CD4-positive, alpha-beta T cell treated with Interleukin-21 for 1 hour (primary cell): ENCODE data around the gene SNRPD2.
"Not testable (repeated sequence)": the region's sequence is repeated elsewhere in the genome, so short reads cannot be mapped to it uniquely, and the experiment has no call there.

Experiments used
- DNase-seq: peaks from one replicate; pipeline ENCODE4 v3.0.0-alpha.2; 2020

SNRPD2 gene

DNA sequence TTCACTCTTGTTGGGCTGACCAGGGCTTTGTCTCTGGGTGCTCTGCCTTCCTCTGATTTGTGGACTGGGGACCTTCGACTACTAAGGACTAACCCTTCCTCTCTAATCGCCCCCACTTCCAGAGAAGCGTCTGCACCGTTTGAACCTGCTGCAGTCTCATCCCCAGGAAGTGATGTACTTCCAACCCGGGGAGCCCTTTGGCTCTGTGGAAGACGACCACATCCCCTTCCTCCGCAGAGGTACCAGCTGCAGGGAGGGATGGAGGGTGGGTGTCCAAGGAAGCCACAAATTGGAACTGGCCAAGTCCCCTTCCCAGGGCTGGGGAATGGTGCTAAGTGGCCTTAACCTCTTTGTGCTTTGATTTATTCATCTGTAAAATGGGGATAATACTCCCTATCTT lies 9.9 kb upstream of the SNRPD2 start:
- no peak for DNase-seq

DNA sequence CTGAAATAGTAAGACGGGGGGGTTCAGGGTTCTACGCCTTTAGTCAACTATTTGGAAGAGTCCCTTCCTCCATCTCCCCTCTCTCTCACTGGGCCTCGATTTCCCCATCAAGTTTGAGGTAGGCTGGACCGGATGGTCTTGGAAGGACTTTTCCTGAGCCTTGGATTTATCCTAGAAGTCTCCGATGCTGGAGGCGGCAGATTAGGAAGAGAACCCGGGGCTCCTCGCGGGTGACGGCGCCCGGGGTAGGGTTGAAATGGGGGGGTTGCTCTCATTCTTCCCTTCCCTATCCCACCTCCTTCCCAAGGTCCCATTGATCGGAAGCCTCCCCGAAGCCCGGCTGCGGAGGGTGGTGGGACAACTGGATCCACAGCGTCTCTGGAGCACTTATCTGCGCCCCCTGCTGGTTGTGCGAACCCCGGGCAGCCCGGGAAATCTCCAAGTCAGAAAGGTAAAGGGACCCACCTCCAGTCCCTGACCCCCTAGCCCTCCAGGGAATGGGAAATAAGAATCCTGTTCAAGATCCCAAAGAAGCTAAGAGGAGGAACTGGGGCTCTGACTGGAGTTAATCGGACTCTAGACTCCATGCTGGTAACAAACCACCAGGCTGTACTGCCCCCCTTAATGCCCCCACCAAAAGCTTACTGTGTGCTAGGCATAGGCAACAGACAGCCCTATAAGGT lies 1.5 kb upstream of the SNRPD2 start:
- peak; percentile 68 for DNase-seq

DNA sequence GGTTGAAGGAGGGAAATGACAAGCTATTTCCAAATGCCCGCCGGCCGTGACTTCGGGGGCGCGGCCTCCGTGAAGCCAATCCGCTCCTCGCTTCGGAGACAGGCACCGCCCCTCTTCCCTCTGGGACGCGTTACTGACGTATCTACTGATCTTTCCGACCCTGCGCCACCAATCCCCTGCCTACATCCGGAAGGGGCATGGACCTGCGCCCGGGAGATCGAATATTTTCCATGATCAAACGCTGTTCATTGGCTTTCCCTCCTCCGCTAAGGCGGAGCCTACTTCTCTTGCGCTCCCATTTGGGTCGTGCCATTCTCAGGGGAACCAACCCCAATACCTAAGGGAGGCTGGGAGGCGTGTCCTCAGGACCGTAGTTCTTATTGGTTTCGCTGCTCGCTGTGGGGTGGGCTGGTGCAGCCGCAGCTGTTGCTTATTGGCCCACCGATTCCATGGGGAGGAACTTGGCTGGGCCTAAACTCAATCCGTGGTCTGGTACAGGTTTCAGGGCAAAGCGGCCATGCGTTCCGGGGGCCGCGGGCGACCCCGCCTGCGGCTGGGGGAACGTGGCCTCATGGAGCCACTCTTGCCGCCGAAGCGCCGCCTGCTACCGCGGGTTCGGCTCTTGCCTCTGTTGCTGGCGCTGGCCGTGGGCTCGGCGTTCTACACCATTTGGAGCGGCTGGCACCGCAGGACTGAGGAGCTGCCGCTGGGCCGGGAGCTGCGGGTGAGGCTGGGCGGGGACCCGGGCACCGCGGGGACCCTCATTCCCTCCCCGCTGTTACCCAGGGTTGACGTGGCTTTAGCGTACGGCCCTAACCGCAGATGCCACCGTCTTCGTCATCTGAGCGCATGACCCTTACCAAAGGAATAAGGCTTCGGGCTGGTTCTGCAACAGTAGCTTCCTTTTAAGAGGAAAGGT lies 693 bp upstream of the SNRPD2 start, which contains the start of gene QPCTL:
TSS of gene QPCTL (plus strand) at position 480 of the 919 bp plus-strand sequence. CDS start at position 518, 38 bp downstream.
- peak; percentile 99 for DNase-seq

DNA sequence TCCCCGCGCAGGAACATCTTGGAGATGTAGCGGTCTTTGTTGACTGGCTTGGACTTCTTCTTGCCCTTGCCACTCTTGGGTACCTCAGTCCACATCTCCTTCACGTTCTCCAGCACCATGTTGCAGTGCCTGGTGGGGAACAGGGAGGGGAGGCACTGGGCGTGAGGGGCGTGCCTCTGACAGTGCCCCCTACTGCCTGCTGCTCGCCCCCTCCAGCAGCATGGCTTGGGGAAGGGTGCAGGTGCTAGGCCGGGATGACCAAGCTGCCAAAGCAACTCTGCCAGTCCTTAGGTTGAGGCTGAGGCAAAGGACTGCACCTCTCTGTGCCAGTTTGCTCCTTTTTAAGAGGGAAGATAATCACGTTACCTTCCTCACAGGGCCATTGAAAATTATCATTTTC lies 4.2 kb downstream of the SNRPD2 start:
- no peak for DNase-seq

DNA sequence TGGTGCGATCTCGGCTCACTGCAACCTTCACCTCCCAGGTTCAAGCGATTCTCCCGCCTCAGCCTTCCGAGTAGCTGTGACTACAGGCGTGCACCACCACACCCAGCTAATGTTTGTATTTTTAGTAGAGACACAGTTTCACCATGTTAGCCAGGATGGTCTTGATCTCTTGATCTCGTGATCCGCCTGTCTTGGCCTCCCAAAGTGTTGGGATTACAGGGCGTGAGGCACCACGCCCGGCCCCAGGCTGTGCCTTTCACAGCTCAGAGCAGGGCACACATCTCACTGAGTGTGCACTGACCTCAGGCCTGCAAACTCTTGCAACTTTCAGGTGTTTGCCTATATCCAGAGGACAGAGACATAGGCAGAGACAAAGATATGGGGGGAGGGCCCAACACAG lies 6.7 kb downstream of the SNRPD2 start:
- DNase-seq: not testable (repeated sequence)

DNA sequence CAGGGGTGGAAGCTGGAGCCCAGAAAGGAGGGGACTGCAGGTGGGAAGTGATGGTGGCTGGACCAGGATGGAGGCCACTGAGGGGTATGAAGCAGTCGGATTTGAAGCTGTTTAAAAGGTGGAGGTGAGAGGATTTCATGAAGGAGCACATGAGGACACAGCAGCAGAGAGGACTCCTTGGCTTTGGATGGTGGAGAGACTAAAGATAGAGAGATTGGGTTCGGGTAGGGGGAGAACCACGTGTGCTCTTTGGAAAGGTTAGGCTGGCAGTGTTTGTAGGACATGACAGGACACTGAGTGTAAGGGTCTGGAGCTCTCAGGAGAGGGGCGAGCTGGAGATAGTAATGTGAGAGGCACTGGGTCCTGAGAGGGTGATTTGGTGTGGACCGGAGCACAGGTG lies 8.8 kb downstream of the SNRPD2 start:
- DNase-seq: no peak

DNA sequence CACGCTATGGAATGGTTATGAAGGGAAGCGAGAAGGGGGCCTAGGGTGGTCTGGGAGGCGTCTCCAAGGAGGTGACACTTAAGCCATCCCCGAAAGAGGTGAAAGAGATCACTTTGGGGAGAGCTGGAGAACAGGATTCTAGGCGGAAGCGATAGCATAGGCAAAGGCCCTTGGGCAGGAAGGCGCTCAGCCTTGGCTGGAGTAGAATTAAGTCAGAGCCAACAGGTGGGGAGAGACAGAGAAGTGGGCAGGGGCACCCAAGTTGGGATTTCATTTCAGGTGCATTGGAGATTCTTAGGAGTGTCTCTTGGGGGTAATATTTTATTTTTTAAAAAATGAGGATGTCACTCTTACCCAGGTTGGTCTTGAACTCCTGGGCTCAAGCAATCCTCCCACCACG lies 9.6 kb downstream of the SNRPD2 start:
- no peak for DNase-seq

DNA sequence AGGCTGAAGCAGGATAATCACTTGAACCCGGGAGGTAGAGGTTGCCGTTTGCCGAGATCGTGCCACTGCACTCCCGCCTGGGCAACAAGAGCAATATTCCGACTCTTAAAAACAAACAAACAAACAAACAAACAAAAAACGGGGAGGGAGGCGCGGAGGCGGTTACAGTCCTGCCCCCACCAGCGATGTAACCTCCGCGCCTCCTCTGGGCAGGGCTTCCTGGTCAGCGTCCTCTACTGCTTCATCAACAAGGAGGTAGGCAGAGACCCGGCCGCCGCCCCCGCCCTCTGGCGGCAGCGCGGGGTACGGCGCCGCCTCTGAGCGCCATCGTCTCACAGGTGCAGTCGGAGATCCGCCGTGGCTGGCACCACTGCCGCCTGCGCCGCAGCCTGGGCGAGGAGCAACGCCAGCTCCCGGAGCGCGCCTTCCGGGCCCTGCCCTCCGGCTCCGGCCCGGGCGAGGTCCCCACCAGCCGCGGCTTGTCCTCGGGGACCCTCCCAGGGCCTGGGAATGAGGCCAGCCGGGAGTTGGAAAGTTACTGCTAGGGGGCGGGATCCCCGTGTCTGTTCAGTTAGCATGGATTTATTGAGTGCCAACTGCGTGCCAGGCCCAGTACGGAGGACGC lies 10.2 kb downstream of the SNRPD2 start:
- peak; percentile 91 for DNase-seq

DNA sequence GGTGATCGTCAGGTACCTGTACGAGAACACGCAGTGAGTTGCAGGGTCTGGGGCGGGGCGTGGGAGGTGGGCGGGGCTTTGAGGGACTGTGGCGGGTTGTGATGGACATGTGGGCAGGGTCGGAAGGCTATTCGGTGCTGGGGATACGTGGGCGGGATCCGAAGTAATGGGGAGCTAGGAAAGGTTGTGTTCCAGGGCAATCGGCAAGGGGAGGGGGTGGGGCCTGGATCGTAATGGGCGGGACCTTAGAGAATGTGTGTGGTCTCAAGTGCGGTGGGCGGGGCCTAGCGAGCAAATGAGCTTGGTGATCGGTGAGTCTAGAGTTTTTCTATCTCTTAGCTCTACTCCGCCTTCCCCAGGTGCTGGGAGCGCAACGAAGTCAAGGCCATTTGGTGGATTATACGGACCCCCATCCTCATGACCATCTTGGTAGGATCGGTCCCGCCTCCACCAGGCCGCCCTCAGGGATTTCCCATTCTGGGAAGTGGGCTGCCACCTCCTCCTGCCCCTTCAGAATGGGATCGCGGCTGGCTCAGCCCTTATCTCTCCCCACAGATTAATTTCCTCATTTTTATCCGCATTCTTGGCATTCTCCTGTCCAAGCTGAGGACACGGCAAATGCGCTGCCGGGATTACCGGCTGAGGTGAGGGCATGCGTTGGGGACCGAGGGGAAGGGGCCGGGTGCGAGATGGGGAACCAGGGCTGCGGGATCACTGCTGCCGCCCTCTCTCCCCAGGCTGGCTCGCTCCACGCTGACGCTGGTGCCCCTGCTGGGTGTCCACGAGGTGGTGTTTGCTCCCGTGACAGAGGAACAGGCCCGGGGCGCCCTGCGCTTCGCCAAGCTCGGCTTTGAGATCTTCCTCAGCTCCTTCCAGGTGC lies 14.2 kb downstream of the SNRPD2 start:
- peak; percentile 87 for DNase-seq

DNA sequence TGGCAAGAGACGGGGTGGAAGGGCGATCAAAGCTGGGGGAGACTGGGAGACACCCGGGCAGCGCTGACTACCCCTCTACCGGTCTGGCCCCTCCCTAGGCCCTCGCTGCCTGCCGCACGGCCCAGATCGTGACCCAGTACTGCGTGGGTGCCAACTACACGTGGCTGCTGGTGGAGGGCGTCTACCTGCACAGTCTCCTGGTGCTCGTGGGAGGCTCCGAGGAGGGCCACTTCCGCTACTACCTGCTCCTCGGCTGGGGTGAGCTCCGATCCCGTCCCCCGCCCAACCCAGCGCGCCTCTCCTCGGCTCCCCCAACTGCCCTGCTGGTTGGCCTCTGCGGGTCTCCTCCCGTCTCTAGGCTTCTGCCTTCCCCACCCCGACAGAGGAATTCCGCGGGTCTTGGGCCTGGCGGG lies 14.9 kb downstream of the SNRPD2 start:
- peak; percentile 53 for DNase-seq

DNA sequence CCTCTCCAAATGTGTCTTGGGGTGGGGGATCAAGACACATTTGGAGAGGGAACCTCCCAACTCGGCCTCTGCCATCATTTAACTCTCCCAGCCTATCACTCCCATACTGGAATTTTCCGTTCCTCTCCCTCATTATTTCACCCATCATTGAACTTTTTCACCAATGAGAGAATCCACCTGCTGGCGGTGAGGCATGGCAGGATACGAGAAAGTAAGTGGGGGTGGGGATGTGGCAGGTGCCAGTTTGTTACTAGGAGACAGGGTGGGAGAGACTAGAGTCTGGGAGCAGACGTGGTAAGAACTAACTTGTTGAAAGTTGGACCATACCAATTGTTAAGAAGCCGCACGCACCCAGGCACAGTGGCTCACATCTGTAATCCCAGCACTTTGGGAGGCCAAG lies 16.8 kb downstream of the SNRPD2 start:
- DNase-seq: no peak

DNA sequence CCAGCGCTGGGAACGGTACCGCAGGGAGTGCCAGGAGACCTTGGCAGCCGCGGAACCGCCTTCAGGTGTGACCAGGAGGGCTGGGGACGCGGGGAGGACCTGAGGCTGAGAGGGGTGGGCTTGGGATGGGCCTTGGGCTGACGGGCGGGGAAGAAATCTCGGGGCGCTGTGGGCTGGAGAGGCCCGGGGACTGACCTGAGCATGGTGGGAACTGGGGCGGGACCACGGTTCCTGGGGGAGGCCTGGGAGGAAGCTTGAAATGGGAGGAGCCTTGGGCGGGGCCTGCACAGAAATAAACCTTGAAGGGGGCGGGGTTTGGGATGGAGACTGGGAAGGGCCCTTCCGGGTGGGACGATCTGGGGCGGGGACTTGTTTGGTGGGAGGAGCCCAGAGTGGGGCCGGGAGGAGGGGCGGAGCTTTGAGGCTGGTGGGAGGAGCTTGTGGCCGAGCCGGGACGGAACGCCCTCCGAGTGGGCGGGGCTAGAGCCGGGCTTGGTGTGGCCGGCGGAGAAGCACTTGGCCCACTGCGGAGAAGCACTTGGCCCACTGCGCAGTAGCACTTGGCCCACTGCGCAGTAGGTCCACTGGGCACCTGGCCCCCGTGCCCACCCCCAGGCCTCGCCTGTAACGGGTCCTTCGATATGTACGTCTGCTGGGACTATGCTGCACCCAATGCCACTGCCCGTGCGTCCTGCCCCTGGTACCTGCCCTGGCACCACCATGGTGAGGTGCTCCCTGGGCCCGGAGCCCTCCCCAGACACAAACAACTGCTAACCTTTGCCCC lies 20.9 kb downstream of the SNRPD2 start:
- peak; percentile 61 for DNase-seq

DNA sequence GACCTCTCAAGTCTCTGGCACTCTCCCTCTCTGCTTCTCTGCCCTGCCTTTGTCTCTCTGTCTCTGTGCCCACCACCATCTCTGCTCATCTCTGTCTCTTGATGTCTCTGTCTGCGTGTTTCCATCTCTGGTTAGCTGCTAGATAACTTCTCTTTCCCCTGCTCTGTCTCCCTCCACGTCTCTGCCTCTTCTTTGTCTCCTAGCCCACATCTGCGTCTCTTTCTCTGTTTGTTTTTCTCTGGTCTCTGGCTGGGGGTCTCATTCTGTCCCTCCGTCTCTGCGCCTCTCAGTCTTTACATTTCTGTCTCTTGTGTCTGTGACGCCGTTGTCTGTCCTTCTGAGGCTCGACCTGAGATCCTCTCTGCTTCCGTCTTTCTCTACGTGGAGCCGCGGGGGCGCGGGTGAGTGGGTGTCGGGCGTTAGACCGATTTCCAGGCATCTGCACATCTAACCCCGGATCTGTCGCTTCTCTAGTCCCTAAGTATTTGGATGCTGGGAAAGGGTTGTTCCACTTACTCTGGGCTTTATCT lies 23.3 kb downstream of the SNRPD2 start:
- peak; percentile 41 for DNase-seq

DNA sequence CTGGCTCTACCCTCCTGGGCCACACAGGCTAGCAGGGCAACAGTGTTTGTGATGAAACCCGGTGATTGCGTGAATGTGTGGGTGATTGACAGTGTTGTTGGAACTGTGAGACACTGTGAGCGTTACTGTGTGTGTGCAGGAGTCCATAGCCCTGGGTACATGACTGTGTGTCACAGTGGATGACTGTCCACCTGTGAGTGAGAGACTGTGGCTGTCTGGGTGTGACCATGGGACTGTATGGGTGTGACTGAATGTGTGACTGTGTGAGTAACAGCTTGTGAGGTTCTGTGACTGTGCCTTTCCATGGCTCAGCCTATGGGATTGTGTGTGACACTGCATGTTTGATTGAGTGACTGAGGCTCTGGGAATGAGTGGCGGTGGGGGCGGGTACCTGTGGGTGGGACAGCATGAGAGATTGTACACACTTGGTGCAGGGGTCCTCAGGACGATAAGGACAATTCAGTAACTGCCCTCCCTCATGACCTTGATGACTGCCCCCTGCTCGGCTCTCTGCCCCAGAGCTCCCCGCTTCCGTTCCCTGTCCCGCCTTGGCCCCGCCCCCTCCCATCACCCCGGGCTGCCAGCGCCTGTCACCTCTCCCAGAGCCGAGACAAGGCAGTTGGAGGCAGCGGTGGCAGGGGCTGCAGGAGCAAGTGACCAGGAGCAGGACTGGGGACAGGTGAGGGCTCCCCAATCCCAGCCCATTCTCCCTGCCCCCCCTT lies 24.0 kb downstream of the SNRPD2 start, which contains the start of gene GIPR:
TSS of gene GIPR (plus strand) at position 602 of the 722 bp plus-strand sequence. CDS start 1,300 bp downstream, outside the sequence.
- DNase-seq: peak; percentile 58

DNA sequence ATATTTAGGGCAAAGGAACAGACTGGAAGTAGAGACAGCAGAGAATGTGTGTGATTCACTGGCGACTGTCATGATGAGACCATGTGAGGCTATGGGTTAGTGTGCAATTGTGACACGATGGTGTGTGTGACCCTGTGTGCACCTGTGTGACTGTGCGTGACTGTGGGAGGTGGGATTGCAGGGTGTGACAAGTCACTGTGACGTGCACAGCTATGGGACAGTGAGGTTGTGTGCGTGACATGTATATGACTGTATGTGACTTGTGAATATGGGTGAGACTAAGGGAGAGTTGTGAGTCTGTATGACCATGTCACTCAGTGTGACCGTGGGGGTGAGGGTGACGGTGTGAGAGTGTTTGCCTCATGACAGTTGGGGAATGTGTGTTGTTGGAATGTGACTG lies 27.2 kb downstream of the SNRPD2 start:
- DNase-seq: no peak

DNA sequence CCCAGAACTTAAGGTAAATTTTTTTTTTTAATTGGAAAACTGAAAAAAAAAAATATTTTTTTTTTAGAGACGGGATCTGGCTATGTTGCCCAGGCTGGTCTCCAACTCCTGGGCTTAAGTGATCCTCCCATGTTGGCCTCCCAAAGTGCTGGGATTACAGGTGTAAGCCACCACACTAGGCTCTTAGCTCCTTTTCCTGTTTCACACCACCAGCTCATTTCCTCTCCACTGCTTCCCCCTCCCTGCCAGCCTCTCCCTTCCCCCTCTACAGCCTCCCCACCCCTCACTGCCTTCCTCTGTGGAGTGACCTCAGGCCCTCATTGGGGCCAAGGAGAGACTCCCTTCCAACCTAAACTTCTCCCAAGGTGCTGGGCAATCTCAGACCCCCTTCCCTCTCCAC lies 28.0 kb downstream of the SNRPD2 start:
- DNase-seq: no peak

DNA sequence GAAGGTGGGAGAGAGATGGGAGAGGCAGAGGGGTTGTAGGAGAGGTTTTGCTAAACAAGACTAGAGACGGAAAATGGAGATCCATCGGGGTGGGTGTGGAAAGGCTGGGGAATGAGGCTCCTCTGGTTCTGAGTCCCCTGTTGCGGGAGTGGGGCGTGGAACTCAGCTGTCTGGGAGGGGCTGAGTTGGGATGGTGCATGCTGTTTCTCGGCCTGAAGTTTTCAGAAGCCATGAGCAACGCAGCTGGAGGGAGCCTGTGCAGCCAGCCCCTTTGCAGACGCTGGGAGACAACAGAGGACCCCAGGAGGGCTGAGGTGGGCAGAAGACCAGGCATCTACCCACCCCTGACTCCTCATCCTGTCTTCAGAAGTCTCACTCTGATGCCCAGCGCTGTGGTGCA lies 31.1 kb downstream of the SNRPD2 start:
- no peak for DNase-seq

DNA sequence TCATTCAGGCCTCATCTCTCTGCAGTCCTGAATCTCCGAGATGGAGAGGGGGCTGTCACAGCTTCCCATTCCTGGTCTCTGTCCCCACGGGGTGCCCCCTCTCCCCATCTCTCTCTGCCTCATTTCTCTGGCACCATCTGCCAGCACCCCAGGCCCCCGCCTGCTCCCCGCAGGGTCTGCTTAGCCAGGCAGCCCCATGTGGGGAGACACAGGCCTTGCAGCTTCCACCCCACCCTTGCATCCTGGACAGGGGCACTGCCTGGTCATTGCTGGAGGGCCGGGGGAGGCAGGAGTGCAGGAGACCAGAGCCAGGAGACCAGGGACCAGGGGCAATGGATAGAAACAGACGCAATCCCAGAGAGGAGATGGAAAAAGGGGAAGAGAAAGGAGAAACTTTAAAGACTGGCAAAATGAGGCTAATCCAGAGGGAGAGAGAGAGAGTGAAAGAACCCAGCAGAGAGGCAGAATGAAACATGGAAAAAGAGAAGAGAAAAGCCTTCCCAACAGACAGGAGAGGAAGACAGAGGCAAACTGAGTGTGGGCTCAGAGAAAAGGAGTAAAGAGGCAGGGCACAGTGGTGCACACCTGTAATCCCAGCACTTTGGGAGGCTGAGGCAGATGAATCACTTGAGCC lies 32.5 kb downstream of the SNRPD2 start:
- no peak for DNase-seq

DNA sequence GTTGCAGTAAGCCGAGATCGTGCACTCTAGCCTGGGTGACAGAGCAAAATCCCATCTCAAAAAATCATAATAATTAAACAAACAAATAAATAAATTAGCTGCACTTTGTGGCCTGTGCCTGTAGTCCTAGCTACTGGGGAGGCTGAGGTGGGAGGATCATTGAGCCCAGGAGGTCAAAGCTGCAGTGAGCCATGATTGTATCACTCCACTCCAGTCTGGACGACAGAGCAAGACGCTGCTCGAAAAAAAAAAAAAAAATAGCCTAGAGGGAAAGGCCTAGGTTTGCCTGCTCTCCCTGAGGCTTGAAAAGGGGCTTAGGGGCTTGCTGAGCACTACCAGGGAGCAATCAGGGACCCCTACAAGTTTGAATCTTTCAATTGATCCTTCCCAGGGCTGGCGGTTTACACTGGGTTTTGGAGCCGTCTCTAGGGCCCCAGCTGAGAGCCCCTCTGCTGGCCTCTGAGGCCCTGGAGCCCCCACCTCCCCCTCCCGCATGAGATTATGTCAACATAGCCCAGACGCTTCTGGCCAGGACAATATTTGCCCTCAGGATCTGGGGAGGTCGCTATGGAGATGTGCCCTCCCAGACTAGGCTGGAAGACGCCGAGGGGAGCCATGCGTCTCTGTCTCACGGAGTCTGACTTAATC lies 34.1 kb downstream of the SNRPD2 start:
- no peak for DNase-seq

DNA sequence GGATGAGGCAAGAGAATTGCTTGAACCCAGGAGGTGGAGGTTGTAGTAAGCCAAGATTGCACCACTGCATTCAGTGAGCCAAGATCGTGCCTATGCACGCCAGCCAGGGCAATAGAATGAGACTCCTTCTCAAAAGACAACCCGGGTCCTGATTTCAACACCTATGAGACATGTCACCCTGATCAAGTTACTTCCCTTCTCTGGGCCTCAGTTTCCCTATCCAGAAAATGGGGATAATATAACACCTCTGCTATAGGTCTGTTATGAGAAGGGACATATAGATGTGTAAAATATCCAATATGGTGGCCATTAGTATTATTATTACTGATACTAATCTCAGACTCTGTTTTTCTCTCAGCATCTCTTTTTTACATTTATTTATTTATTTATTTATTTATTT lies 36.7 kb downstream of the SNRPD2 start:
- no peak for DNase-seq
